HepG2 (cell line): ENCODE measurements around the gene KCTD6. TPM values are rescaled to one million over a fixed set of nuclear protein-coding genes. Genes with fewer than 3 reads are reported as not detected.

Source experiments
- ARID2 ChIP-seq: sonication (generic); formaldehyde crosslinking; IDR thresholded peaks from 2 replicates; pipeline ENCODE4 v1.8.1; 2022; ENCODE audit warnings: mild to moderate bottlenecking, missing genetic modification reagents, borderline replicate concordance
- KDM1A ChIP-seq: IDR thresholded peaks from 2 replicates; pipeline ENCODE4 v1.6.1; 2016; ENCODE audit warnings: missing compliant biosample characterization
- MTERF4 ChIP-seq: sonication (generic); formaldehyde crosslinking; IDR thresholded peaks from 2 replicates; pipeline ENCODE4 v1.8.0; 2023; ENCODE audit warnings: mild to moderate bottlenecking, missing genetic modification reagents
- NFATC3 ChIP-seq: sonication (generic); formaldehyde crosslinking; IDR thresholded peaks from 2 replicates; pipeline ENCODE4 v1.5.1; 2020; ENCODE audit warnings: mild to moderate bottlenecking, missing genetic modification reagents
- RAD51 ChIP-seq: fragments of 450-650 bp; IDR thresholded peaks from 2 replicates; pipeline ENCODE4 v1.6.1; 2016; ENCODE audit warnings: borderline replicate concordance
- RFXAP ChIP-seq: sonication (generic); formaldehyde crosslinking; IDR thresholded peaks from 2 replicates; pipeline ENCODE4 v1.4.0; 2020; ENCODE audit warnings: missing genetic modification reagents, borderline replicate concordance
- SAFB2 ChIP-seq: sonication (generic); formaldehyde crosslinking; IDR thresholded peaks from 2 replicates; pipeline ENCODE4 v1.5.1; 2020; ENCODE audit warnings: missing genetic modification reagents, low read depth, mild to moderate bottlenecking, borderline replicate concordance
- SCMH1 ChIP-seq: sonication (generic); formaldehyde crosslinking; IDR thresholded peaks from 2 replicates; pipeline ENCODE4 v1.9.0; 2021; ENCODE audit warnings: missing genetic modification reagents, mild to moderate bottlenecking, borderline replicate concordance
- SNAPC2 ChIP-seq: sonication (generic); formaldehyde crosslinking; IDR thresholded peaks from 2 replicates; pipeline ENCODE4 v1.8.1; 2022; ENCODE audit warnings: mild to moderate bottlenecking, missing genetic modification reagents
- SOX6 ChIP-seq, 2 experiments: fragments of 450-650 bp in 1 of 2; sonication (generic) in 1 of 2; formaldehyde crosslinking in 1 of 2; IDR thresholded peaks; 2 replicates each; pipeline versions ENCODE4 v1.4.0 to v1.6.1; 2017 to 2020; ENCODE audit warnings: antibody characterized with exemption in 1 of 2, mild to moderate bottlenecking in 1 of 2, missing genetic modification reagents in 1 of 2
- SP2 ChIP-seq: sonication (generic); formaldehyde crosslinking; IDR thresholded peaks from 2 replicates; pipeline ENCODE4 v1.5.1; 2020; ENCODE audit warnings: mild to moderate bottlenecking, missing genetic modification reagents
- SSRP1 ChIP-seq: IDR thresholded peaks from 2 replicates; pipeline ENCODE4 v1.6.1; 2016; ENCODE audit warnings: control low read depth
- TBL1XR1 ChIP-seq: fragments of 150-350 bp; IDR thresholded peaks from 2 replicates; pipeline ENCODE4 v1.6.1; 2014; ENCODE audit warnings: borderline replicate concordance, low read length; ENCODE audit not compliant: partially characterized antibody
- ZFAT ChIP-seq: sonication (generic); formaldehyde crosslinking; conservative IDR thresholded peaks from 2 replicates; pipeline ENCODE4 v1.8.1; 2023; ENCODE audit warnings: missing genetic modification reagents, inconsistent platforms
- ZFP62 ChIP-seq: sonication (generic); formaldehyde crosslinking; IDR thresholded peaks from 2 replicates; pipeline ENCODE4 v1.4.0; 2020; ENCODE audit warnings: missing genetic modification reagents
- ZKSCAN1 ChIP-seq: fragments of 150-350 bp; IDR thresholded peaks from 2 replicates; pipeline ENCODE4 v1.6.1; 2014; ENCODE audit warnings: low read length
- ZNF501 ChIP-seq: sonication (generic); formaldehyde crosslinking; IDR thresholded peaks from 2 replicates; pipeline ENCODE4 v1.5.1; 2020; ENCODE audit warnings: mild to moderate bottlenecking, moderate library complexity, missing genetic modification reagents
- polyA plus RNA-seq, 8 experiments: library from polyadenylated mRNA; depleted of rRNA in 3 of 8; stranded (reverse) in 7 of 8; unstranded in 1 of 8; fragments of >200 nt; fragmentation: Illumina TruSeq in 4 of 8; extraction: Trizol in 4 of 8; gene quantifications; 2 replicates each; pipeline versions ENCODE4 v1.2.1 to v1.2.3, GENCODE V29; 2011 to 2016; ENCODE audit warnings: low read depth in 4 of 8, missing spikeins in 1 of 8, mixed read lengths in 1 of 8; ENCODE audit not compliant: insufficient read depth in 1 of 8
- total RNA-seq, 5 experiments: library from RNA; depleted of rRNA; stranded (reverse); fragments of >200 nt; fragmentation: Illumina TruSeq; extraction: Trizol; gene quantifications; 2 replicates each; pipeline ENCODE4 v1.2.3, GENCODE V29; 2016; ENCODE audit warnings: low read depth in 1 of 5
- TF ChIP-seq, protein P1 (sequence below): sonication (generic); formaldehyde crosslinking; IDR thresholded peaks from 2 replicates; pipeline ENCODE4 v1.8.0; 2022; ENCODE audit warnings: mild to moderate bottlenecking, missing genetic modification reagents
- TF ChIP-seq, protein P2 (sequence below): sonication (generic); formaldehyde crosslinking; IDR thresholded peaks from 2 replicates; pipeline ENCODE4 v1.4.0; 2020; ENCODE audit warnings: missing genetic modification reagents, borderline replicate concordance
- TF ChIP-seq, protein P3 (sequence below): sonication (generic); formaldehyde crosslinking; IDR thresholded peaks from 2 replicates; pipeline ENCODE4 v1.4.0; 2020; ENCODE audit warnings: missing genetic modification reagents
- TF ChIP-seq, protein P4 (sequence below): sonication (generic); formaldehyde crosslinking; IDR thresholded peaks from 2 replicates; pipeline ENCODE4 v1.4.0; 2020; ENCODE audit warnings: mild to moderate bottlenecking, missing genetic modification reagents

Gene KCTD6
- total and polyA plus RNA-seq, 2 of the 13 experiments (the other 11 are each of a cell fraction or from before 2014, with no cell fraction given), result 13.4 to 14.2 TPM

DNA sequence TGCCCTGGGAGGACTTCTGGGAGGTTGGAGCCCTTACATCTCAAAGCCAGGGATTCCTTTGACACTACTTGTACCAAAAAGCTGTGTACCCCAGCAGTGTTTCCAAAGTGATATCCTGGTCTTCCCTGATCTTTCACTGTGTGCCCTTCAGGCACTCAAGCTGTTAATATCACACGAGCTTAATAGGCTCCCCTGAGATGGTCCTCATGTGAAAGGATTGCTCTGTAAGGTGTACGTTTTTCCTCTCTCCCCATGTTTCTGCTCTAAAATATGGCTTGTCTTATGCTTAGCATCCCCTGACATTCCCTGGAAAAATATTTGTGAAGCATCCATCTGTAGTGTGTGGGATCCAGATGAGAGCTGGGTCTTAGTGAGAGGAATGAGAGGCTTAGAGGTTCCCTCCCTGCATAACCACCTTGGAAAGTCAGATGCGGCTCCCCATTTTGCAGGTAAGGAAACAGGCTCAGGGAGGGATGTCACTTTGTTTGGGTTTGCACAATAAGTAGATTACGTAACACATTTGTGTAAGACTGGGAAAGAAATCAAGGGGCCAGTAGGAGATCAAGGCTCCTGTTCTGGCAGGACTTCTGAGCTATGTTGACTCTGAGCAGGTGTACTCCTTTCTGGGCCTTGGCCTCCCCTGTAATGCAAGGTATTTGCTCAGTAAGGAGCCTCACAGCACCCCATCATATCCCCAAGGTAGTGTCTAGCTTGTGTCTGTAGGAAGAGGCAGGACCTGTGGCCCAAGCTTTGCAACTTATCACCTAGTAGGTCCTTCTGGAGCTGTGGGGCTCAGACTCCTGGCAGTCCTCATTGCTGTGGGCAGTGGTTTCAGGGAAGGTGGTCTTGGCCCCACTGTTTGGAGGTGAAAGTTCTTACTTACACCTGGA lies 45.8 kb downstream of the KCTD6 start (continued):
- TF ChIP-seq, protein P1, sequence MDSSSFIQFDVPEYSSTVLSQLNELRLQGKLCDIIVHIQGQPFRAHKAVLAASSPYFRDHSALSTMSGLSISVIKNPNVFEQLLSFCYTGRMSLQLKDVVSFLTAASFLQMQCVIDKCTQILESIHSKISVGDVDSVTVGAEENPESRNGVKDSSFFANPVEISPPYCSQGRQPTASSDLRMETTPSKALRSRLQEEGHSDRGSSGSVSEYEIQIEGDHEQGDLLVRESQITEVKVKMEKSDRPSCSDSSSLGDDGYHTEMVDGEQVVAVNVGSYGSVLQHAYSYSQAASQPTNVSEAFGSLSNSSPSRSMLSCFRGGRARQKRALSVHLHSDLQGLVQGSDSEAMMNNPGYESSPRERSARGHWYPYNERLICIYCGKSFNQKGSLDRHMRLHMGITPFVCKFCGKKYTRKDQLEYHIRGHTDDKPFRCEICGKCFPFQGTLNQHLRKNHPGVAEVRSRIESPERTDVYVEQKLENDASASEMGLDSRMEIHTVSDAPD (CRISPR knock-in tag), result 0 out of 2 replicates have a peak, but pooled peaks have one; percentile 22
- TF ChIP-seq RFXAP (CRISPR knock-in tag) (0 out of 2 replicates have a peak, but pooled peaks have one; percentile 26), RAD51 (no peak), NFATC3 (CRISPR knock-in tag) (no peak), SSRP1 (CRISPR knock-in tag) (no peak), SCMH1 (CRISPR knock-in tag) (no peak), ZKSCAN1 (no peak), SOX6 (IDR thresholded peaks at IDR 0.05) (no peak), SOX6 (CRISPR knock-in tag; IDR thresholded peaks at IDR 0.05) (peak; percentile 55), MTERF4 (0 out of 2 replicates have a peak, but pooled peaks have one; percentile 39), SAFB2 (CRISPR knock-in tag) (no peak), ZNF501 (CRISPR knock-in tag) (no peak), SP2 (CRISPR knock-in tag) (no peak), ZFP62 (CRISPR knock-in tag) (no peak), TBL1XR1 (no peak), KDM1A (CRISPR knock-in tag) (no peak), ARID2 (CRISPR knock-in tag) (peak; percentile 91; the same call in 1 of the 2 replicates), SNAPC2 (peak; percentile 73; the same call in 1 of the 2 replicates), ZFAT (CRISPR knock-in tag) (no peak)
- TF ChIP-seq, protein P2, sequence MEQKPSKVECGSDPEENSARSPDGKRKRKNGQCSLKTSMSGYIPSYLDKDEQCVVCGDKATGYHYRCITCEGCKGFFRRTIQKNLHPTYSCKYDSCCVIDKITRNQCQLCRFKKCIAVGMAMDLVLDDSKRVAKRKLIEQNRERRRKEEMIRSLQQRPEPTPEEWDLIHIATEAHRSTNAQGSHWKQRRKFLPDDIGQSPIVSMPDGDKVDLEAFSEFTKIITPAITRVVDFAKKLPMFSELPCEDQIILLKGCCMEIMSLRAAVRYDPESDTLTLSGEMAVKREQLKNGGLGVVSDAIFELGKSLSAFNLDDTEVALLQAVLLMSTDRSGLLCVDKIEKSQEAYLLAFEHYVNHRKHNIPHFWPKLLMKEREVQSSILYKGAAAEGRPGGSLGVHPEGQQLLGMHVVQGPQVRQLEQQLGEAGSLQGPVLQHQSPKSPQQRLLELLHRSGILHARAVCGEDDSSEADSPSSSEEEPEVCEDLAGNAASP (CRISPR knock-in tag), result no peak
- TF ChIP-seq, protein P3, sequence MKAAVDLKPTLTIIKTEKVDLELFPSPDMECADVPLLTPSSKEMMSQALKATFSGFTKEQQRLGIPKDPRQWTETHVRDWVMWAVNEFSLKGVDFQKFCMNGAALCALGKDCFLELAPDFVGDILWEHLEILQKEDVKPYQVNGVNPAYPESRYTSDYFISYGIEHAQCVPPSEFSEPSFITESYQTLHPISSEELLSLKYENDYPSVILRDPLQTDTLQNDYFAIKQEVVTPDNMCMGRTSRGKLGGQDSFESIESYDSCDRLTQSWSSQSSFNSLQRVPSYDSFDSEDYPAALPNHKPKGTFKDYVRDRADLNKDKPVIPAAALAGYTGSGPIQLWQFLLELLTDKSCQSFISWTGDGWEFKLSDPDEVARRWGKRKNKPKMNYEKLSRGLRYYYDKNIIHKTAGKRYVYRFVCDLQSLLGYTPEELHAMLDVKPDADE (CRISPR knock-in tag), result no peak
- TF ChIP-seq, protein P4, sequence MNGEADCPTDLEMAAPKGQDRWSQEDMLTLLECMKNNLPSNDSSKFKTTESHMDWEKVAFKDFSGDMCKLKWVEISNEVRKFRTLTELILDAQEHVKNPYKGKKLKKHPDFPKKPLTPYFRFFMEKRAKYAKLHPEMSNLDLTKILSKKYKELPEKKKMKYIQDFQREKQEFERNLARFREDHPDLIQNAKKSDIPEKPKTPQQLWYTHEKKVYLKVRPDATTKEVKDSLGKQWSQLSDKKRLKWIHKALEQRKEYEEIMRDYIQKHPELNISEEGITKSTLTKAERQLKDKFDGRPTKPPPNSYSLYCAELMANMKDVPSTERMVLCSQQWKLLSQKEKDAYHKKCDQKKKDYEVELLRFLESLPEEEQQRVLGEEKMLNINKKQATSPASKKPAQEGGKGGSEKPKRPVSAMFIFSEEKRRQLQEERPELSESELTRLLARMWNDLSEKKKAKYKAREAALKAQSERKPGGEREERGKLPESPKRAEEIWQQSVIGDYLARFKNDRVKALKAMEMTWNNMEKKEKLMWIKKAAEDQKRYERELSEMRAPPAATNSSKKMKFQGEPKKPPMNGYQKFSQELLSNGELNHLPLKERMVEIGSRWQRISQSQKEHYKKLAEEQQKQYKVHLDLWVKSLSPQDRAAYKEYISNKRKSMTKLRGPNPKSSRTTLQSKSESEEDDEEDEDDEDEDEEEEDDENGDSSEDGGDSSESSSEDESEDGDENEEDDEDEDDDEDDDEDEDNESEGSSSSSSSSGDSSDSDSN, result peak; percentile 15; the same call in 1 of the 2 replicates
